SK-N-SH (cell line): ENCODE measurements around the gene SFMBT2.

Experiments
- CHD2 ChIP-seq: fragments of 150-350 bp; IDR thresholded peaks from 2 replicates; pipeline ENCODE4 v1.6.1; 2018; ENCODE audit warnings: low read length; ENCODE audit not compliant: partially characterized antibody
- EP300 ChIP-seq, 2 experiments: IDR thresholded peaks; 2 replicates each; pipeline versions ENCODE4 v1.4.0 to v1.6.1; 2012; ENCODE audit warnings: borderline replicate concordance in 1 of 2, low read depth in 1 of 2, low read length in 1 of 2
- FOXM1 ChIP-seq: IDR thresholded peaks from 2 replicates; pipeline ENCODE4 v1.4.0; 2012; ENCODE audit warnings: low read depth, mild to moderate bottlenecking
- POLR2AphosphoS5 ChIP-seq: IDR thresholded peaks from 2 replicates; pipeline ENCODE4 v1.6.1; 2012; ENCODE audit warnings: low read depth, low read length
- SIN3A ChIP-seq: IDR thresholded peaks from 2 replicates; pipeline ENCODE4 v1.6.1; 2012; ENCODE audit warnings: low read depth, mild to moderate bottlenecking, low read length, moderate library complexity, borderline replicate concordance
- SMC3 ChIP-seq: IDR thresholded peaks from 2 replicates; pipeline ENCODE4 v1.6.1; 2012; ENCODE audit warnings: low read depth, low read length, improper control_type of control experiment
- TF ChIP-seq, protein P1 (sequence below): fragments of 200-600 bp; sonication (generic); IDR thresholded peaks from 2 replicates; pipeline ENCODE4 v1.6.1; 2017; ENCODE audit warnings: antibody characterized with exemption, mild to moderate bottlenecking, moderate library complexity
- TF ChIP-seq, protein P2 (sequence below): IDR thresholded peaks from 2 replicates; pipeline ENCODE4 v1.4.0; 2012; ENCODE audit warnings: low read depth

DNA sequence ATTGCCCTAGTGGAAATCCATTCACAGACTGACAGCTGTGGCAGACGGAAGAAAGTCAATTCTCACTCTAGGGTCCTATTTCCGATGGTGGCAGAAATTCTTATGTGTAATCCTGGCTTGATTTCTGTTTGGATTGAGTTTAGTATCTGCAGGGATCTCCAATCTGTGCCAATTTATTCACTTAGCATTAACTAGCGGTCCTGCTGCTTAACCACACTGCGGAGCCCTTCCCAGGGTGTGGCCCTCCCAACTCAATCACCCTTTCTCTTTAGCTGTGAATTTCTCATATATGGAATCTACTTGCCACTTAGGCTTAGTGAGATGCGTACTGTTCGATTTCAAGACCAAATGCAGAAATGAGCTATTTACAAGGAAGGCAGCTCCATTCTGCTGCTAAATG lies 215.7 kb downstream of the SFMBT2 start:
- TF ChIP-seq, protein P1, sequence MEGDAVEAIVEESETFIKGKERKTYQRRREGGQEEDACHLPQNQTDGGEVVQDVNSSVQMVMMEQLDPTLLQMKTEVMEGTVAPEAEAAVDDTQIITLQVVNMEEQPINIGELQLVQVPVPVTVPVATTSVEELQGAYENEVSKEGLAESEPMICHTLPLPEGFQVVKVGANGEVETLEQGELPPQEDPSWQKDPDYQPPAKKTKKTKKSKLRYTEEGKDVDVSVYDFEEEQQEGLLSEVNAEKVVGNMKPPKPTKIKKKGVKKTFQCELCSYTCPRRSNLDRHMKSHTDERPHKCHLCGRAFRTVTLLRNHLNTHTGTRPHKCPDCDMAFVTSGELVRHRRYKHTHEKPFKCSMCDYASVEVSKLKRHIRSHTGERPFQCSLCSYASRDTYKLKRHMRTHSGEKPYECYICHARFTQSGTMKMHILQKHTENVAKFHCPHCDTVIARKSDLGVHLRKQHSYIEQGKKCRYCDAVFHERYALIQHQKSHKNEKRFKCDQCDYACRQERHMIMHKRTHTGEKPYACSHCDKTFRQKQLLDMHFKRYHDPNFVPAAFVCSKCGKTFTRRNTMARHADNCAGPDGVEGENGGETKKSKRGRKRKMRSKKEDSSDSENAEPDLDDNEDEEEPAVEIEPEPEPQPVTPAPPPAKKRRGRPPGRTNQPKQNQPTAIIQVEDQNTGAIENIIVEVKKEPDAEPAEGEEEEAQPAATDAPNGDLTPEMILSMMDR = no peak
- TF ChIP-seq POLR2AphosphoS5 = no peak
- no peak for TF ChIP-seq FOXM1
- TF ChIP-seq CHD2 = no peak
- TF ChIP-seq SMC3 = no peak
- TF ChIP-seq, protein P2, sequence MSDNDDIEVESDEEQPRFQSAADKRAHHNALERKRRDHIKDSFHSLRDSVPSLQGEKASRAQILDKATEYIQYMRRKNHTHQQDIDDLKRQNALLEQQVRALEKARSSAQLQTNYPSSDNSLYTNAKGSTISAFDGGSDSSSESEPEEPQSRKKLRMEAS = no peak
- TF ChIP-seq SIN3A = no peak
- no peak for TF ChIP-seq EP300 (IDR thresholded peaks at IDR 0.05; ENCODE audit: borderline replicate concordance in 1 of 2, low read depth in 1 of 2, low read length in 1 of 2)
